SU-DHL-6 (cell line): ENCODE measurements around the gene CALCR.
"Not testable (repeated sequence)": the region's sequence is repeated elsewhere in the genome, so short reads cannot be mapped to it uniquely, and the experiment has no call there.

Experiments
- H2AFZ ChIP-seq: fragments of 200-600 bp; sonication (generic); 2 replicates; pipeline ENCODE4 v1.6.1; 2014; ENCODE audit warnings: low read depth, mild to moderate bottlenecking, moderate library complexity, mixed read lengths, antibody characterized with exemption, low read length; ENCODE audit not compliant: severe bottlenecking
- H3F3A ChIP-seq: fragments of 200-600 bp; shearing (Covaris generic); 2 replicates; pipeline ENCODE4 v1.6.0; 2016; ENCODE audit warnings: antibody characterized with exemption, mild to moderate bottlenecking; ENCODE audit not compliant: insufficient read depth
- H3K27ac ChIP-seq: fragments of 200-600 bp; sonication (generic); 2 replicates; pipeline ENCODE4 v1.5.1; 2016; ENCODE audit warnings: low read depth, mild to moderate bottlenecking, low read length, moderate library complexity, mixed read lengths
- H3K27me3 ChIP-seq: fragments of 200-600 bp; sonication (generic), shearing (Covaris generic); 2 replicates; pipeline ENCODE4 v1.6.0; 2014; ENCODE audit warnings: mild to moderate bottlenecking, low read length
- H3K36me3 ChIP-seq: fragments of 200-600 bp; sonication (generic); 2 replicates; pipeline ENCODE4 v1.6.1; 2014; ENCODE audit warnings: mild to moderate bottlenecking, low read length, mixed read lengths
- H3K4me2 ChIP-seq: fragments of 300-600, 200-600 bp; shearing (Covaris generic), sonication (generic); 2 replicates; pipeline ENCODE4 v1.6.0; 2014; ENCODE audit warnings: low read length, low read depth, mild to moderate bottlenecking; ENCODE audit not compliant: poor library complexity, severe bottlenecking
- H3K4me3 ChIP-seq: fragments of 200-600 bp; sonication (generic); 2 replicates; pipeline ENCODE4 v1.5.1; 2014; ENCODE audit warnings: antibody characterized with exemption, low read length, mild to moderate bottlenecking, mixed read lengths; ENCODE audit not compliant: insufficient read depth, poor library complexity, severe bottlenecking
- H3K79me2 ChIP-seq: fragments of 200-600 bp; sonication (generic); 2 replicates; pipeline ENCODE4 v1.6.1; 2014; ENCODE audit warnings: mild to moderate bottlenecking, low read length, moderate library complexity; ENCODE audit not compliant: insufficient read depth
- H3K9ac ChIP-seq: fragments of 200-600 bp; sonication (generic); 2 replicates; pipeline ENCODE4 v1.7.0; 2014; ENCODE audit warnings: mild to moderate bottlenecking, low read length
- H3K9me2 ChIP-seq: fragments of 200-600 bp; sonication (generic); replicated peaks from 2 replicates; pipeline ENCODE4 v1.6.1; 2014; ENCODE audit warnings: low read length; ENCODE audit not compliant: insufficient read depth
- H3K9me3 ChIP-seq: fragments of 200-600 bp; sonication (generic); 2 replicates; pipeline ENCODE4 v1.6.1; 2014; ENCODE audit warnings: low read length, mixed read lengths; ENCODE audit not compliant: insufficient read depth
- H4K20me1 ChIP-seq: fragments of 200-600 bp; sonication (generic); 2 replicates; pipeline ENCODE4 v1.6.1; 2014; ENCODE audit warnings: low read depth, mild to moderate bottlenecking, antibody characterized with exemption, low read length, moderate library complexity, mixed read lengths
- EZH2phosphoT487 ChIP-seq: fragments of 200-600 bp; sonication (generic), shearing (Covaris generic); conservative IDR thresholded peaks from 2 replicates; pipeline ENCODE4 v1.6.1; 2018; ENCODE audit warnings: mild to moderate bottlenecking, antibody characterized with exemption, low read length, moderate library complexity, mixed read lengths
- TF ChIP-seq, protein P1 (sequence below): fragments of 200-600 bp; sonication (generic); IDR thresholded peaks from one replicate; pipeline ENCODE4 v1.5.1; 2017; ENCODE audit warnings: antibody characterized with exemption, mild to moderate bottlenecking, low read length, moderate library complexity; ENCODE audit not compliant: insufficient read depth, poor library complexity, severe bottlenecking

CALCR gene

DNA sequence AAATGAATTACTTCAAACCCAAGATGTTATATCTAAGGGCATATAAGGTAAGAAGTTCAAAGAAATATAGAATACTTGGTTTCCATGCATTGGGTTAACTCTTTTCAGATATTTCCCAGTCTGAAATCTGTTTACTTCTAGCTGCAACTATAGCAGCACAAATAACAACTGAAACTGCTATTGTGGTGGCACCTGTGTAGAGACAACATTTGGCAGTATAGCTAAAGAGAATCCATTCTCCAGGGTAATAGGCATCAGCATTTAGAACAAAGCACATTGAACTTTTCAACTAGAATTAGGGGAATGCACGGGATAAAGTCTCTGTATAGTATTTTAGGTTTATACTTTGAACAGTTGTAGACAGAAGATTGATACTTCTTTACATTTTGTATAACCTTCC, 19.7 kb upstream of the CALCR start:
- no peaks in the 10 kb centered on the region for H4K20me1 ChIP-seq
- H2AFZ ChIP-seq: no peak overlapping the region
- TF ChIP-seq, protein P1, sequence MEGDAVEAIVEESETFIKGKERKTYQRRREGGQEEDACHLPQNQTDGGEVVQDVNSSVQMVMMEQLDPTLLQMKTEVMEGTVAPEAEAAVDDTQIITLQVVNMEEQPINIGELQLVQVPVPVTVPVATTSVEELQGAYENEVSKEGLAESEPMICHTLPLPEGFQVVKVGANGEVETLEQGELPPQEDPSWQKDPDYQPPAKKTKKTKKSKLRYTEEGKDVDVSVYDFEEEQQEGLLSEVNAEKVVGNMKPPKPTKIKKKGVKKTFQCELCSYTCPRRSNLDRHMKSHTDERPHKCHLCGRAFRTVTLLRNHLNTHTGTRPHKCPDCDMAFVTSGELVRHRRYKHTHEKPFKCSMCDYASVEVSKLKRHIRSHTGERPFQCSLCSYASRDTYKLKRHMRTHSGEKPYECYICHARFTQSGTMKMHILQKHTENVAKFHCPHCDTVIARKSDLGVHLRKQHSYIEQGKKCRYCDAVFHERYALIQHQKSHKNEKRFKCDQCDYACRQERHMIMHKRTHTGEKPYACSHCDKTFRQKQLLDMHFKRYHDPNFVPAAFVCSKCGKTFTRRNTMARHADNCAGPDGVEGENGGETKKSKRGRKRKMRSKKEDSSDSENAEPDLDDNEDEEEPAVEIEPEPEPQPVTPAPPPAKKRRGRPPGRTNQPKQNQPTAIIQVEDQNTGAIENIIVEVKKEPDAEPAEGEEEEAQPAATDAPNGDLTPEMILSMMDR: no peak
- H3K27ac ChIP-seq: no peak overlapping the region
- H3K9ac ChIP-seq: no peak overlapping the region
- no peaks in the 10 kb centered on the region for H3K79me2 ChIP-seq
- no peak overlapping the region for H3K4me3 ChIP-seq
- H3K4me2 ChIP-seq: no peak overlapping the region
- no peaks in the 10 kb centered on the region for H3K9me2 ChIP-seq
- no peaks in the 10 kb centered on the region for H3K27me3 ChIP-seq
- H3F3A ChIP-seq: no peaks in the 10 kb centered on the region
- no peaks in the 10 kb centered on the region for H3K9me3 ChIP-seq
- H3K36me3 ChIP-seq: no peaks in the 10 kb centered on the region

DNA sequence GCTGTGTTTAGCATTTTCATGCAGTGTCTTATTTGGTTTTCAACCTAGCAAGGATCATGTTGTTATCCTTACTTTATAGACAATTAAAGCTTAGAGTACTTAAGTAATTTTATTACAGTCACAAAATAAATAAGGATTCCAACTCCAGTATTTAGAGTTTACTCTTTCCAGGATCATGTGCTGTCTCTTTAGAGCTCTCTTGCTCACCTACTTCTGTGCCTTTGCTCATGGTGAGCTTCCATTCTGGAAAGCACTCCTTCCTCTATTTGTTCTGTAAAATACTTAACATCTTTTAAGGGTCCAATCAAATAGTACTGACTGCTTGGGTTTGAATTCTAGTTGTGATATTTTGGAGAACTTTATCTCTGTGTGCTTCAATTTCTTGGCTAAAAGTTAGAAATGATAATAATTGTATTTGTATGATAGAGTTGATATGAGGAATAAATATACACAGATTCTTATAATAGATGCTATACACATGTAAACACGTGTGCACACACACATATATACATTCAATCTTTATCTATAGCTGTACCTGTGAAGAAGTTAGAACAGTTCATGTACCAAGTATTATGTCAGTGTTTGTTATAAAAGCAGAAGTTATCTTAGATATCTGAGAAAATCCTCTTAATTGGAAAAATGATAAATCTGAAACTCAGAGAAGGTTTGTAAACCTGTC, 18.2 kb upstream of the CALCR start:
- TF ChIP-seq, protein P1: no peak
- TF ChIP-seq EZH2phosphoT487: no peak
- Histone ChIP-seq H3F3A (no peaks in the 10 kb centered on the region), H3K4me2 (no peak overlapping the region), H3K9me3 (no peaks in the 10 kb centered on the region), H3K9me2 (no peaks in the 10 kb centered on the region), H4K20me1 (no peaks in the 10 kb centered on the region), H3K36me3 (no peaks in the 10 kb centered on the region), H3K27ac (no peak overlapping the region), H3K4me3 (no peak overlapping the region), H3K9ac (no peak overlapping the region), H2AFZ (no peak overlapping the region), H3K27me3 (no peaks in the 10 kb centered on the region), H3K79me2 (no peaks in the 10 kb centered on the region)

DNA sequence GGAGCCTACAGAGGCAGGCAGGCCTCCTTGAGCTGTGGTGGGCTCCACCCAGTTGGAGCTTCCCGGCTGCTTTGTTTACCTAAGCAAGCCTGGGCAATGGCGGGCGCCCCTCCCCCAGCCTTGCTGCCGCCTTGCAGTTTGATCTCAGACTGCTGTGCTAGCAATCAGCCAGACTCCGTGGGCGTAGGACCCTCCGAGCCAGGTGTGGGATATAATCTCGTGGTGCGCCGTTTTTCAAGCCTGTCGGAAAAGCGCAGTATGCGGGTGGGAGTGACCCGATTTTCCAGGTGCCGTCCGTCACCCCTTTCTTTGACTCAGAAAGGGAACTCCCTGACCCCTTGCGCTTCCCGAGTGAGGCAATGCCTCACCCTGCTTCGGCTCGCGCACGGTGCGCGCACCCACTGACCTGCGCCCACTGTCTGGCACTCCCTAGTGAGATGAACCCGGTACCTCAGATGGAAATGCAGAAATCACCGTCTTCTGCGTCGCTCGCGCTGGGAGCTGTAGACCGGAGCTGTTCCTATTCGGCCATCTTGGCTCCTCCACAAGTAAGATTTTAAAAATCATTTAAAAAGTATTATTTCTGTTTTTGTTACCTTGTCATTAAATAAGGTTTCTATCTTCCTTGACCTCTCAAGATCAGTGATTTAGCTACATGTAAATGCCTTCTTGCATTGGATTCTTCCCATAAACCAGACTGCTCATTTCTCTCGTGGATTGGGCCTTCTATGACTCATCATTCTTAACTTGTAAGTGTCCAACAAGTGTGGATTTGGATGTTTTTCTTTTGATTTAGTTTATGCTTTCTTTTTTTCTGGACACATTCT, 16.9 kb upstream of the CALCR start:
- not testable (repeated sequence) for H3K9ac ChIP-seq, H3K4me3 ChIP-seq, H3K4me2 ChIP-seq

DNA sequence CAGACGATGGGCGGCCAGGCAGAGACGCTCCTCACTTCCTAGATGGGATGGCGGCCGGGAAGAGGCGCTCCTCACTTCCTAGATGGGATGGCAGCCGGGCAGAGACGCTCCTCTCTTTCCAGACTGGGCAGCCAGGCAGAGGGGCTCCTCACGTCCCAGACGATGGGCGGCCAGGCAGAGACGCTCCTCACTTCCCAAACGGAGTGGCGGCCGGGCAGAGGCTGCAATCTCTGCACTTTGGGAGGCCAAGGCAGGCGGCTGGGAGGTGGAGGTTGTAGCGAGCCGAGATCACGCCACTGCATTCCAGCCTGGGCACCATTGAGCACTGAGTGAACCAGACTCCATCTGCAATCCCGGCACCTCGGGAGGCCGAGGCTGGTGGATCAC, 11.9 kb upstream of the CALCR start:
- not testable (repeated sequence) for H3K36me3 ChIP-seq, H2AFZ ChIP-seq, H3K9me3 ChIP-seq, H3K4me2 ChIP-seq, H3K27ac ChIP-seq, H3K4me3 ChIP-seq, H3K9me2 ChIP-seq, H3K9ac ChIP-seq, H4K20me1 ChIP-seq, H3K79me2 ChIP-seq, H3F3A ChIP-seq, H3K27me3 ChIP-seq

More for the DNA sequence above, 16.9 kb upstream of the CALCR start:
- H3K9me3 ChIP-seq, H3F3A ChIP-seq, H4K20me1 ChIP-seq, H3K36me3 ChIP-seq, H3K27ac ChIP-seq, H2AFZ ChIP-seq, H3K27me3 ChIP-seq, H3K79me2 ChIP-seq, H3K9me2 ChIP-seq: not testable (repeated sequence)

DNA sequence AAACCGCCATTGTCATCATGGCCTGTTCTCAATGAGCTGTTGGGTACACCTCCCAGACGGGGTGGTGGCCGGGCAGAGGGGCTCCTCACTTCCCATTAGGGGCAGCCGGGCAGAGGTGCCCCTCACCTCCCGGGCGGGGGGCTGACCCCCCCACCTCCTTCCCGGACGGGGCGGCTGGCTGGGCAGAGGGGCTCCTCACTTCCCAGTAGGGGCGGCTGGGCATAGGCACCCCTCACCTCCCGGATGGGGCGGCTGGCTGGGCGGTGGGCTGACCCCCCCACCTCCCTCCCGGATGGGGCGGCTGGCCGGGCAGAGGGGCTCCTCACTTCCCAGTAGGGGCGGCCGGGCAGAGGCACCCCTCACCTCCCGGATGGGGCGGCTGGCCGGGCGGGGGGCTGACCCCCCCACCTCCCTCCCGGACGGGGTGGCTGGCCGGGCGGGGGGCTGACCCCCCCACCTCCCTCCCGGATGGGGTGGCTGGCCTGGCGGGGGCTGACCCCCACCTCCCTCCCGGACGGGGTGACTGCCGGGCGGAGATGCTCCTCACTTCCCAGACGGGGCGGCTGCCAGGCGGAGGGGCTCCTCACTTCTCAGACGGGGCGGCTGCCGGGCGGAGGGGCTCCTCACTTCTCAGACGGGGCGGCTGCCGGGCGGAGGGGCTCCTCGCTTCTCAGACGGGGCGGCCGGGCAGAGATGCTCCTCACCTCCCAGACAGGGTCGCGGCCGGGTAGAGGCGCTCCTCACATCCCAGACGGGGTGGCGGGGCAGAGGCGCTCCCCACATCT, 11.4 kb upstream of the CALCR start:
- H3F3A ChIP-seq, H2AFZ ChIP-seq, H3K9ac ChIP-seq, H3K27ac ChIP-seq, H3K79me2 ChIP-seq, H3K27me3 ChIP-seq, H3K4me3 ChIP-seq, H3K36me3 ChIP-seq, H4K20me1 ChIP-seq, H3K9me2 ChIP-seq, H3K9me3 ChIP-seq, H3K4me2 ChIP-seq: not testable (repeated sequence)
